Measurements from ENCODE around the gene MFSD1. TPM values are rescaled to one million over a fixed set of nuclear protein-coding genes. Genes with fewer than 3 reads are reported as not detected.

Gene MFSD1
- total and polyA plus RNA-seq, 2 donors (not counting 1 experiment from before 2014, with no cell fraction given) = 16.4 to 31.8 TPM

DNA sequence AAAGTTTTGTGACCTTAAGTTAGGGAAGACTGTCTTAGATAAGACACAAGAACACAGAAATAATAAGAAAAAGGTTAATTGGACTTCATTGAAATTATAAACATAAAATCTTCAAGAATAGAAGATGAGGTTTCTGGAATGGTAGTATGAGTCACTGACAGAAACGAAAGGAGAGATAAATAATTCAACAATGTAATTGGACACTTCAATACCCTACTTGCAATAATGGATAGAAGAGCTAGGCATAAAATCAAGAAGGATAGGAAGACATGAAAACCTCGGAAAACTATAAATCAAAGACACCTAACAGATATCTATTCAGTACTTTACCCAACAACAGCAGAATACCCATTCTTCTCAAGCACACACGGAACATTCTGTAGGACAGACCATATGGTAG lies 15.9 kb upstream of the MFSD1 start:
- Mint-ChIP-seq H3K4me1 (no peaks in the 10 kb centered on the region), H3K9me3 (ENCODE audit: insufficient read depth) (no peaks in the 10 kb centered on the region), H3K27me3 (no peaks in the 10 kb centered on the region), H3K4me3 (no peak overlapping the region), H3K27ac (no peak overlapping the region)
- Histone ChIP-seq H3K4me3 (ENCODE audit: control extremely low read depth in 1 of 5, extremely low read depth in 1 of 5, insufficient read depth in 1 of 5, low read depth in 2 of 5, low read length in 4 of 5) (no peak overlapping the region), H3K4me1 (ENCODE audit: control insufficient read depth in 2 of 2, insufficient read depth in 2 of 2, low read length in 2 of 2) (peaks cover 1 to 2% of the 10 kb centered on the region in 2 donors), H3K36me3 (replicated peaks in 1 of 2; ENCODE audit: control extremely low read depth in 1 of 2, control insufficient read depth in 1 of 2, extremely low read depth in 1 of 2, insufficient read depth in 2 of 2, low read length in 1 of 2) (no peaks in the 10 kb centered on the region), H3K9me3 (ENCODE audit: control extremely low read depth in 1 of 3, control insufficient read depth in 2 of 3, insufficient read depth in 1 of 3, low read length in 2 of 3) (no peaks in the 10 kb centered on the region), H3K4me2 (replicated peaks; ENCODE audit: low read depth, low read length, poor library complexity, severe bottlenecking) (no peak overlapping the region), H3K27ac (ENCODE audit: low read length in 2 of 2) (no peak overlapping the region), H2AFZ (ENCODE audit: insufficient read depth, low read depth, low read length, poor library complexity, severe bottlenecking) (no peak overlapping the region), H3K27me3 (replicated peaks in 1 of 4; ENCODE audit: control extremely low read depth in 1 of 4, control insufficient read depth in 3 of 4, insufficient read depth in 4 of 4, low read length in 3 of 4) (no peaks in the 10 kb centered on the region), H3K79me2 (ENCODE audit: control insufficient read depth, insufficient read depth, low read length) (no peaks in the 10 kb centered on the region), H3K9ac (ENCODE audit: low read length) (no peak overlapping the region), H4K20me1 (ENCODE audit: control insufficient read depth, insufficient read depth, low read length, poor library complexity, severe bottlenecking) (no peaks in the 10 kb centered on the region)
- no CpG with 5 or more reads among the region's 3 CpGs for WGBS (ENCODE audit: insufficient coverage)
- DNase-seq (no peak), ATAC-seq (ENCODE audit: low read depth) (no peak)
- intact Hi-C loops (cut with micrococcal nuclease) = no loop called here
- TF ChIP-seq, protein P1, sequence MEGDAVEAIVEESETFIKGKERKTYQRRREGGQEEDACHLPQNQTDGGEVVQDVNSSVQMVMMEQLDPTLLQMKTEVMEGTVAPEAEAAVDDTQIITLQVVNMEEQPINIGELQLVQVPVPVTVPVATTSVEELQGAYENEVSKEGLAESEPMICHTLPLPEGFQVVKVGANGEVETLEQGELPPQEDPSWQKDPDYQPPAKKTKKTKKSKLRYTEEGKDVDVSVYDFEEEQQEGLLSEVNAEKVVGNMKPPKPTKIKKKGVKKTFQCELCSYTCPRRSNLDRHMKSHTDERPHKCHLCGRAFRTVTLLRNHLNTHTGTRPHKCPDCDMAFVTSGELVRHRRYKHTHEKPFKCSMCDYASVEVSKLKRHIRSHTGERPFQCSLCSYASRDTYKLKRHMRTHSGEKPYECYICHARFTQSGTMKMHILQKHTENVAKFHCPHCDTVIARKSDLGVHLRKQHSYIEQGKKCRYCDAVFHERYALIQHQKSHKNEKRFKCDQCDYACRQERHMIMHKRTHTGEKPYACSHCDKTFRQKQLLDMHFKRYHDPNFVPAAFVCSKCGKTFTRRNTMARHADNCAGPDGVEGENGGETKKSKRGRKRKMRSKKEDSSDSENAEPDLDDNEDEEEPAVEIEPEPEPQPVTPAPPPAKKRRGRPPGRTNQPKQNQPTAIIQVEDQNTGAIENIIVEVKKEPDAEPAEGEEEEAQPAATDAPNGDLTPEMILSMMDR (IDR thresholded peaks at IDR 0.05) = no peak
- no peak for TF ChIP-seq EZH2 (IDR thresholded peaks at IDR 0.05; ENCODE audit: borderline replicate concordance, insufficient read depth, low read depth, low read length, poor library complexity, severe bottlenecking)
- CTCF ChIA-PET = interaction anchor here (0.6 kb wide), 1 partner anchor 64 kb away, joined by 3 read pairs; no protein-coding TSS in a partner anchor
- POLR2A ChIA-PET = no interaction called here

DNA sequence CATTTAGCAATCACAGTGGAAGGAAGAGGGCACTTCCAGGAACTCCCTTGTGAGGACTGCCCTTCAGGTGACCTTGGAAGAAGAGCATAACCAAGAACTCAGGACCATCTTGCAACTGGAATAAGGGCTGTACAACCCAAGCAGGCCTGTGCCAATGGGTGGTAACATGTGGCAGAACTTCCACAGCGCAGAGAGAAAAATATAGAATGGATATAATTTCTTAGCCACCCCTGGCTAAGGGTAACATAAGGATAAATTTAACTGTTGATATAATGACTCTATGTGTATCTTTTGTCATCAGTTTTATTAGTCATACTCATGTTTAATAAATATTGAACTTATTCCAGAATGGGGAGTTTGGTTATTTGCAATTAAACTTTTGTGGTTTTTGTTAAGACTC lies 13.4 kb upstream of the MFSD1 start:
- Mint-ChIP-seq H3K27ac (no peak overlapping the region), H3K4me1 (peaks cover 3% of the 10 kb centered on the region), H3K9me3 (ENCODE audit: insufficient read depth) (no peaks in the 10 kb centered on the region), H3K27me3 (peaks cover 4% of the 10 kb centered on the region), H3K4me3 (no peak overlapping the region)
- intact Hi-C loops (cut with micrococcal nuclease) = no loop called here
- Histone ChIP-seq H3K36me3 (replicated peaks in 1 of 2; ENCODE audit: control extremely low read depth in 1 of 2, control insufficient read depth in 1 of 2, extremely low read depth in 1 of 2, insufficient read depth in 2 of 2, low read length in 1 of 2) (no peaks in the 10 kb centered on the region), H3K4me1 (ENCODE audit: control insufficient read depth in 2 of 2, insufficient read depth in 2 of 2, low read length in 2 of 2) (peaks cover 5 to 7% of the 10 kb centered on the region in 2 donors), H3K27ac (ENCODE audit: low read length in 2 of 2) (no peak overlapping the region), H3K4me2 (replicated peaks; ENCODE audit: low read depth, low read length, poor library complexity, severe bottlenecking) (no peak overlapping the region), H3K9me3 (ENCODE audit: control extremely low read depth in 1 of 3, control insufficient read depth in 2 of 3, insufficient read depth in 1 of 3, low read length in 2 of 3) (no peaks in the 10 kb centered on the region), H3K27me3 (replicated peaks in 1 of 4; ENCODE audit: control extremely low read depth in 1 of 4, control insufficient read depth in 3 of 4, insufficient read depth in 4 of 4, low read length in 3 of 4) (no peaks in the 10 kb centered on the region), H3K9ac (ENCODE audit: low read length) (no peak overlapping the region), H2AFZ (ENCODE audit: insufficient read depth, low read depth, low read length, poor library complexity, severe bottlenecking) (no peak overlapping the region), H3K4me3 (ENCODE audit: control extremely low read depth in 1 of 5, extremely low read depth in 1 of 5, insufficient read depth in 1 of 5, low read depth in 2 of 5, low read length in 4 of 5) (no peak overlapping the region), H3K79me2 (ENCODE audit: control insufficient read depth, insufficient read depth, low read length) (no peaks in the 10 kb centered on the region), H4K20me1 (ENCODE audit: control insufficient read depth, insufficient read depth, low read length, poor library complexity, severe bottlenecking) (no peaks in the 10 kb centered on the region)
- no CpG with 5 or more reads among the region's 1 CpG for whole genome bisulfite sequencing (ENCODE audit: insufficient coverage)
- ChIA-PET POLR2A (no interaction called here), CTCF (interaction anchor here (1.6 to 1.7 kb wide), 2 partner anchors 13 to 129 kb away, joined by 10 to 12 read pairs; partner anchors contain the start of gene MFSD1)
- TF ChIP-seq, protein P1 (IDR thresholded peaks at IDR 0.05) = no peak
- no peak for TF ChIP-seq EZH2 (IDR thresholded peaks at IDR 0.05; ENCODE audit: borderline replicate concordance, insufficient read depth, low read depth, low read length, poor library complexity, severe bottlenecking)
- ATAC-seq (ENCODE audit: low read depth) = no peak
- DNase-seq = no peak
